Stimulated activated CD4-positive, alpha-beta T cell treated with anti-CD3 and anti-CD28 coated beads, Interleukin-4, amount 100 ng/mL, for 24 hours (primary cell): ENCODE results near the gene TAF5L.

Source experiments
- DNase-seq: peaks from one replicate; pipeline ENCODE4 v3.0.0-alpha.2; 2020

TAF5L gene

DNA sequence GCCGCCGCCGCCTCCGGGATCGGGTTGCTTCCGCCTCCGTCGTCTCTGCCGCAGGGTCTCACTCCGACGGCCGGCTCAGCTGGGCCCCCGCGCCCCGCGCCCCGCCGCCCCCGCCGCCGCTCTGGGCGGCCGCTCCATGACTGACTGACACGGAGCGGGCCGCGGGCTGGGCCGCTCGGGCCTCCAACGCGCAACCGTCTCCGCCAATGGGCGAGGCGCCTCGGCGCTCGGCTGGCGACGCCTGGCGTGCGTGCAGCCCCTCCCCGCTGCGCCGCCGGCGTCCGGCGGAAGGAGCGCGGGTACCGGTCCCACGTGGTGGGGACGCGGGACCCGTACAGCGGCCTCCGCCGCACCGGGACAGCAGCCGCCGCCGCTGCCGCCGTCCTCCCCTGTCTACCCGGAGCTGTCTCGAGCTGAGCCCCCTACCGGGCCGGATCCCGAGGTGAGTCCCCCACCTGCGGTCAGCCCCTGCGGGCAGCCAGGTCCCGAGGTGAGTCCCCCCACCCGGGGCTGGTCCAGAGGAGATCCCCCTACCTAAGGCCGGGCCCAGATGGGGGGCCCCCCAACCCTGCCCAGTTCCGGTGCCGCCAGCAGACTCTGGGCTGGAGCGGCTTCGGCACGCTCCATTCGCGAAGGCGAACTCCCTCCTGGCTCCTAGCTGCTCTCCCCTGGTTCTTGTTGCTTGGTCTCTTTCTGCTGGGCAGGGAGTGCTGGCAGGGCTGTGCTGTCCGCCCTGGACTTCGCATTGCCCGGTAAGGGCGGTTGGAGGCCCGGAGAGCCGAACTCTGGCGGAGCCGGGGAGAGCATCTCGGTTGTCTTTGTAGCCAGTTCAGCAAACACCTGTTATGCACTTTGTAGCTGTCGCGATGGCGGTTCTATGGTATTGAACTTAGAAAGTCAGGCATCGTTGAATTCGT, at the start of gene TAF5L, which contains the start of gene URB2:
TSS of gene TAF5L (minus strand) at position 208 of the 917 bp plus-strand sequence. CDS start 11,640 bp downstream, outside the sequence.
TSS of gene URB2 (plus strand) at position 333 of the 917 bp plus-strand sequence. CDS start 1,387 bp downstream, outside the sequence.
- peak; percentile 85 for DNase-seq

DNA sequence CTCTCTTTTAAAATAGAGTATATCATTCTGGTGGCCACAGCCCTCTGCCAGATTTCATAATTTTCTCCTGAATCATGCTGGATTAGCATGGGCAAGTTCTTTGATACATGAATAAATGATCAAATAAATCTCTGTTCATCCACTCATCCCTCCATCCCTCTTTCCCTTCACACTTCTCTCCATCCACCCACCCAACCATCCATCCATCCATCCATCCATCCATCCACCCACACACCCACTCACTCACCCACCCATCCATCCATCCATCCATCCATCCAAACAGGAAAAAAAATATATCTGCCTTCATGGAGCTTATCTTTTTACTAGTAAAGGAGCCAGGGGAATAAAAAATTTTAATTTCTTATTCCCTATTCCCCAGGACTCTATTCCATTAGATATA, 49.5 kb upstream of the TAF5L start:
- no peak for DNase-seq

DNA sequence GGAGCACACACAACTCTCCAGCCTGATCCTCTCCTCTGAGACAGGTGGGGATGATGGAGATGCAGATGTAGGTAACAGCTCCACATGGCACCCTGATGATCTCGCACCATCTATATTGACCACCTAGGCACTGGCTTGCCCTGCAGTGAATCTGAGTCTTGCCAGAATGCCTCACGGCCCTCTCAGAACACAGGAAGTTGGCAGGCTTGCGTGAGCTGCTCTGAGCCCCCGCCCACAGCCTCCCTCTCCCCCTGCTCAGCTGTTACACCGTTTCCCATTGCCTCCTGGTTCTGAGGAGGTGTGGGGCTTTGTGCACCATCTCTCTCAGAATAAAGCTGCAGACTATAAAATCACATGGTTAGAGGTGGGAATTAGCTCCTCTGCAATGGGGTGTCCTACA, 48.1 kb upstream of the TAF5L start:
- no peak for DNase-seq

DNA sequence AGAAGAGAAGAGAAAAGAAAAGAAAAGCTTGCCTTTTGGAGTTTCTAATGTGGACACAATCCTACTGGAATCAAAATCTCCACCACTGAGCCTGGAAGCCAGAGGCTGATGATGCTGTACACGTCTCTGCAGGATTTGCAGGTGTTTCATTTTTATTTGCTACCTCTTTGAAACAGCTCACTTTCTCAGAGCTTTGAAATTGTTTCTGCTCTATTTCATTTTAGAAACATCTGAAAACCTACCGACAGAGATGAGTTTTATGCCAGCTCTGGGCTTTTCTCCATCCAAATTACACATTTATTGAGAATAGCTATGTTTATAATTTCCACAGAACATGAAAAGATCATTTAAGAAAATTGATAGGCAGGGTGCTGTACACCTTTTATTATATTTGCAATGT, 46.3 kb upstream of the TAF5L start:
- DNase-seq = no peak

DNA sequence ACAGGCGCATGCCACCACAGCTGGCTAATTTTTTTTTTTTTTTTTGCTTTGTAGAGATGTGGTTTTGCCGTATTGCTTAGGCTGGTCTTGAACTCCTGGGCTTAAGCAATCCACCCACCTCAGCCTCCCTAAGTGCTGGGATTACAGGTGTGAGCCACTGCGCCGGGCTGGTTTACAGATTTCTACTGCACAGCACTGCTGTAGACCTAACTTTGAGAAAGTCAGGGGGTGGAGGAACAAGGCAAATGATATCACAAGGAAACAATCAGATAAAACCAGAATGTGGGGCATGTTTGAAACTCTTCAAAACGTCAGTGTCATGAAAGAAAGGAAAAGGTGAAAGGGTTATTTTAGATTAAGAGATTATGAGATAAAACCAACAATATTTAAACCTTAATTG, 45.4 kb upstream of the TAF5L start:
- no peak for DNase-seq

DNA sequence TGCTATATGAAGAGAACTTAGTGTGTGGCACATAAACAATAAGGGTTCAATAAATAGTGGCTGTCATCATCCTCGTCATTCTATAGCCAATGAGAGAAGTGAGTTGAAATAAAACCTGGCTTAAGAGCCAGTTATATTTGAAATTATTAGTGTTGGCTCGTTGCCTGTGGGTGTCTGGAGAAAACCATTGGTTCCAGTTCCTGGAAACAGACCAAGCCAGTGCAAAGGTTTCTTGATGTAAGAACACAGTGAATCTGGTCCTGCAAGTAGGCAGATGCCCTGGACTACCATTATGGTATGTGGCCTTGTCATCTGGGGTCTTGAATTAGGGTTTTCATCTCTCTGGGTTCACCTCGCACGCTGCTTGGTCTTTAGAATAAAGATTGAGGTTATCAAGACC, 43.4 kb upstream of the TAF5L start:
- DNase-seq = no peak

DNA sequence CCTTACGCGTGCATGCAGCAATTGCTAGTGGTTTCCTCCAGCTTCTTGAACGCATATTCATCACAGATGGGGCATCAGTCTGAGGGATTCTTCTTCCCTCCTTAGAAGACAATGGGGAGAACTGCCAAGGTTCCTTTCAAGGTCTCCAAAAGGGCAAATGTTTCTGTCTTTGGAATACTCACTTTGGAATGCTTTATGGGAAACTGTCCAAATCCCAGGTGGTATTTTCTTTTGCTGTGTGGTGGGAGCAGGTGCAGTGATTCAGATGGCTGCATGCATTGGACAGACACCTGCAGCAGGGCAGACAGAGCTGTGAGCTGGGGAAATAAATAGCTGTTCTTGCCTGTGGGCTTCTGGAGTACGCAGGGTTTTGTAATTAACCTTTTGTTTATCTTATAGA, 40.7 kb upstream of the TAF5L start:
- no peak for DNase-seq

DNA sequence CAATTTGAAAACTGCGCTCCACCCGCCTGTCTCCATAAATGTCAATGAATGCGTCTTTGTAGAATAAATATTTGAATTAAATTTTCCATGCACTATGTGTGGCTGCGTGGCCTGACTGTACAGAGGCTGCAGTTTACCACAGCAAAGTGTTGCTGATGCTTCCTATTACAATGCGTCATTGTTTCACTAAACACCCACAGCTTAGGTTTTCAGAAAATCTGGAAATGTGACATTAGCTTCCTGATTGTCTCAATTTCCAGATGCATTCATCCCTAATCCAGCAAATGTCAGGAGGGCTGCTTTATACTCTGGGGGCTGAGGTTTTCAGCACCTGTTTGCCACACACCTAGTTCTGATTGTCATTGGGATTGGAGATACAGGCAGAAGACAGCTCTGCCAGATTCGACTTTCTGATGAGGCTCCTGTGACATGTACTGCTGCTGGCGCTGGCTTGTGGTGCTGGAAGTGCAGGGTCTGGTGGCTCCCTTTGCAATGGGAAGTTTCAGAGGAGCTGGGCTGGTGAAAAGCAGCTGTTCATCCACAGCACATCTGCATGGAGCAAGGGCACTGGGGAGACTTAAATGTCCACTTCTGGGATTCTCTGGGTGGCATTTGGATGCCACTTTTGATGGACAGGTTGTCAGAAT, 40.1 kb upstream of the TAF5L start:
- no peak for DNase-seq

DNA sequence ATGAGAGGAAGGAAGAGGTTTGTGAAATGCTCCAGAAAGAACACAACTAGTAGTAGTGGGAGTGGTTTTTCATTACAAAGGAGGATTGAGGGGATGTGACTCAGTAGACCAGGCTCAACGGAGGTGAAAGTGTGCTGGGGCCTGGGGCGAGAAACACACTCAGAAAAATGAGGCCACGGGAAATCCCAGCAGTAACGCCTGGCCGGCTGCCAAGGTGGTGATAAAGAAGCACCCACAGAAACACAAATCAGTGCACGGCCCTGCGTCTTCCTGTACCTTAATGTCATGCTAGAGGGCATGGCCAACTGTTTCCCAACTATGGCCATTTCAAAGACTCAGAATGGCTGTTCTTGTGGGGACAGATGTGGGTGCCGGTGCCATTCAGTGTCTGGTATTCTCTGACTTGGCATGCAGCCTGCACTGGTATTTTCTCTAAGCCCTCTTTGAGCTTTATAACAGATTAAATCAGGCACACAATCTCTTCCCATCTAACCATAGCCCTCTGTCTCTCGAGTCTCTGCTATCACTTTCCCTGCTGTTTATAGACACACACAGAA, 38.3 kb upstream of the TAF5L start:
- peak; percentile 88 for DNase-seq

DNA sequence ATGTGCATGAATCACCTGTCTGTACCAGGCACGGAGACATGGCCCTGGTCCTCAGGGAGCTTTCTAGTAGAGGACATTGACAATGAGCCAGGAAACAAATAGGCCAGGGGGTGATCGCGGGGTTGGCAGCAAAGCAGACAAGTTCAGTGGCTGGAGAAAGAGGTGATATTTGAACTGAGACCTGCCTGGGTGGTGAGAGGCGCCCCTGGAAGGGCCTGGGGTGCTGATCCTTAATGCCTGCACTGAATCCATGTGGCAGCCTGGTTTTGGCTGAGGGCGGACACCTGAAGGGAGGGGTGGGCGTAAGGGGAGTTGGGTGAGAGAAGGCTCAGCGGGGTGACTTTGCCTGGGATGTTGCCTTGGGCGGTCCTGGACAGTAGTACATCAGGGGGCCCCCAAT, 36.0 kb upstream of the TAF5L start:
- no peak for DNase-seq

DNA sequence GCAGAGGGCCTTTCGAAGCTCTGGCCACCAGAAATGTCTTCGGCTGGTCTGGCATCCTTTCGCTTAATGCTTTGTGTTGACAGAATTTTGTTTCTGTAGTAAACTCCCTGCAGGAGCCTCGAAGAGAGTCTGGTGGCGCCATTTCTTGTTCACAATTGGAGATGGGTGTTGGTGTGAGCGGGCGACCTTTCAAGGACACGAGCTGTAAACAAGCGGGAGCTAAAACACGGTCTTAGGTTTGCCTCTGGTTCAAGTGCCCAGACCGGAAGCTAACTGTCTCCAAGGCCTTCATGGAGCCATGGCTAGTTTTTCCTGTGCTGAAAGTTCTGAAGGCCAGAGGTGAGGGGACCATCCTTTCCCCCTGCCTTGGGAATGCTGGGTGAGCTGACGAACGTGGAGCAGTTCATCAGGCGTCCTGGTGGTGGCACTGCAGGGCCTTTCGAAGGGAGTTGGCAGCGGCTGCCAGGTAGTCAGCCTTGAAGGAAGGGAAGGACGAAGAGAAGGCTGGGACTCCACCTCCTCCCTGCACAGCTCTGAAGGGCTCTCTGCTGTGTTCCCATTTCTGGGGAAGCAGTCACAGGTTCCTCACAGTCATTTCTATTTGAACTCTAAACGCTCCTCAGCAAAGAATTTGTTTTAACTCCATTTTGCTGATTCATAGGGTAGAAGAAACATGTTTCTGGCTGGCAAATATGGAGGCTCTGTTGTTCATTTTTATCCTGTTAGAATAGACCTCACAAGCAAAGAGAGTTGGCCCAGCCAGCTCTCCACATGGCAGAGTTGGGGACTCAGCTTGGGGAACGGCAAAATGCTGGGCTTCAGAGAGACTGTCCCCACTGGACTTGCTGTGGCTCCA, 35.3 kb upstream of the TAF5L start:
- peak; percentile 77 for DNase-seq

DNA sequence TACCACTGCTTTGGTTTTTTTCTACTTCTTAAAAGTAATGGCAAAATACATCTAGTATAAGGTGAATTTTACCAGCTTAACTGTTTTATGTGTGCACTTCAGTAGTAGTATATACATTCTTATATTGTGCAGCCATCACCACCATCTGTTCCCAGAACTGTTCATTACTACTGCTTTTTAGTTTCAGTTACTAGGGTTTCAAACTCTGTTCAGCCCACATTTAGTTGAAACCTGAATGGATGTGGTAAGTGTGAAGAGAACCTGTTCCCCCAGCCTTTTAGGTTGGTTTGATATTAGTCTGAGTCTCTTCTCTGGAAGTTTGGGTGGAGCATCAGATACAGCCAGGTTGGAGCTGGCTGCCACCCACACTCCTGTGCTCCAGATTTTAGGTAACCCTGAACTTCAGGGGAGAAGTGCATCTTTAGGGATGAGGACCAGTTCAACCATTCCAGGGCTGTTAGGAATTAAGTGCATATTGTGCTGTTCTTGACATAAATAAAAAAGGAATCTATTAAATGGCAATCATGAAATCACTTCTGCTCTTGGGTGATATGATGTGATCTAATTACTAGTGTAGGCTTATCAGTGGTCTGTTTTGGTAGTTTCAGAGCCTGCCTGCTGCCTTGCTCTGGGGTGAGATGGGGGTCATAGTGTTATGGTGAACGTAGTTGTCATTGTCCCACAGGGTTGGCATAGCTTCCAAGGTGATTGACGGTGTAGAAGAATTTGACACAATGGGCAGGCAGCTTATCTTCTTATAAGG, 32.3 kb upstream of the TAF5L start:
- DNase-seq = no peak

DNA sequence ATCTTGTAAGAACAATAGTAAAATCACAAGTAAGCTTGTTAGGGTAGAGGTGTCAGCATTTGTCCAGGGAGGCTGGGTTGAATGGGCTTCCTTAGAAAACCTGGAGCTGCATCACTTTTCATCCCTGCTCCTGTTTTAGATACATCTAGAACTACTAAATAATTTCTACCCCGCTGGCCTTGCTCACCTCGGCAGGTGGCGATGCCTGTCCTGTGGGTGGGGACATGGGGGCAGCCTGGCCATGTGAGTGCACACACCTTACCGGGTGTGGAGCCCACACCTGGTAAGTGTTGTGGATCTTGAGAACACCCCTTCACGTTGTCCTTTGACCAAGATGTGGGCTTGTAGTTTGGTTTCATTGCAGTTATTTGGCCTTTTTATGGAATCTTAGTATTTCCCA, 29.9 kb upstream of the TAF5L start:
- no peak for DNase-seq

DNA sequence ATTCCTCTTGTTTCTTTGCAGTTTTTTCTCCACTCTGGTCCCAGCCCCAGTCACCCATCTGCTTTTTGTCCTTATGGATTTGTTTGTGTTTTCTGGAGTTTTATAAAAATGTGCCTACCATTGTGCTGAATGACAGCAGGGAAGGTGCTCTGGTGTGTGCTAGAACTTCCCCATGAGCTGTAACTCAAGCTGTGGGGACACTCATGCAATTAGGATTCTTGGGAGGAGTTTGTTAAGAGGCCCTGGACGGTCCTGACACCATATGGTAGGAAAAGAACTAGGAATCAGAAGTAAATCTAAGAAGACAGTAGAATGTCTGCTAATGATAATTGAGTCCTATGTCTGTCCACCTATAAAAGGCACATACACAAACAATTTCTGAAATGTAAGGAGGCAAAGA, 27.5 kb upstream of the TAF5L start:
- DNase-seq = no peak

DNA sequence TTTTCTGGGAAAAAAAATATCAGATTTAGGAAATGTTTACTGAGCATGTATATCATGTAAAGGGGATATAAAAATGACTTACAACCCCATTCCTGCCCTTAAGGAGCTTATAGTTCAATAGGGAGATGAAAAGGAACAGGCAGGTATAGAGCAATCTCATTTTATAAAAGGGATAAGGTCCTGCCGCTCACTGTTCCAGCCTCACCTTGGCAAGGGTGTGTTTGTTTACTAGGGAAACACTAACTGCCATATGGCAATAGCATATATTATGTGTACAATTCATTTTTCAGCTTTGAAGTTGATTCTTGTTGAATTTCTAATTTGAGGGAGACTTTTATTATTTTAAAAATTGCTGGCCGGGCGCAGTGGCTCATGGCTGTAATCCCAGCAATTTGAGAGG, 25.6 kb upstream of the TAF5L start:
- no peak for DNase-seq

DNA sequence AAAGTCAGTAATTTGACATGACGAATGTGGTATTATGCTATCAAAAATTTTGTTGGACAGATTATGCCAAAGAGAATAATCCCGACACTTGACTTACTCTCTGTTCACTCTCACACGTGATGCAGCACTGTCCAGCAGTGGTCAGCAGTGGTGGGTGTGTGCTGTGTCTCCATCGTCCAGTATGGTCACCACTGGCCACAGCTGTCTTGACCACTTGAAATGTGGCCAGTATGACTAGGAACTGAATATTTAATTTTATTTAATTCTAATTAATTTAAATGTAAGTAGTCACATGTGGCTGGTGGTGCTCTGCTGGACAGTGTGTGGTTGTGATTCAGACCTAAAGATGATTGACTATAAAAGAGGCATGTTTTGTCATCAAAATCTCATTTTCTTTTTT, 24.1 kb upstream of the TAF5L start:
- DNase-seq = no peak

DNA sequence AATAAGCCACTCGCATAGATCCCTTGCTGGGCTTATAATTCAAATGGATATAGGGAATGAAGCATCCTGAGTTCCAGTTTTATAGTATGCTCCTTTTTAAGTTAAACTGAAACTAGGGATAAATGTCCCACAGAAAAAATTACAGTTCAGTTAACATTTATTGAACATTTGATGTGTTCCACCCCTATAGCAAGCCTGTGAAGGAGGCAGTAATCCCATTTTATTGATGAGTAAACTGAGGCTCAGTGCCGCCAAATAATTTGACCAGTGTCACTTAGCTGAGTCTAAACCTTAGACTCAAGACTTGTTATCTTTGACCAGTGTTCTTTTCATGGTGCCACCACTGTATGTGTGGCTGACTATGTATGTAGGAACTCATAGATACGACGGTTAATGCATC, 22.5 kb upstream of the TAF5L start:
- DNase-seq = no peak

DNA sequence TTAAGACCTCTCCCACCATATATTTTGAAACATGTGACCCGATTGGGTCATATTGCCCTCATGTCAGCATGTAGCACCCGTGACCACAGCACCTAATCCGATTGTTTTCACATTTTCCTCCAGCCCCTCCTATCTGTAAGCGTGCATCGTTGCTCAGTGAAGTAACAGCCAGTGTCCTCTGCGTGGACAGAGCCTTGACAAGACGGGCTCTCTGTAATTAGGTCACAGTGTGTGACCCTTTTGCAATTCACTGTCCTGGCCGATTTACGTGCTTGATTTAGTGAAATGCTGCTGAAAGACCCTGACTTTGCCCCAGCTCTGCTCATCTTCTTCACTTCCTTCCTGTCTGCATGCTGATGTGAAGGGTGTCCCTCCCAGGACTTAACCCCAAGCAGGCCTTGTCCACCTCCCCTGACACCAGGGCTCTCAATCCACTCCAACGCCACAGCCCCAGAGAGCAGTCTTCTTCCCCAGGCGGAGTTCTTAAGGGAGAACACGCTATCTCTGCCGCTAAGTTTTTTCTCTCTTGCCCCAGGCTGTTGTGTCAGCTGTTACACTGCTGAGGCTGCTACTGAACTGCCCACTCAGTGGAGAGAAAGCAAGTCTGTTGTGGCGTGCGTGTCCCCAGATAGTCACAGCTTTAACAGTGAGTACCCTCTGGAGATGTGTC, 19.5 kb upstream of the TAF5L start:
- no peak for DNase-seq

DNA sequence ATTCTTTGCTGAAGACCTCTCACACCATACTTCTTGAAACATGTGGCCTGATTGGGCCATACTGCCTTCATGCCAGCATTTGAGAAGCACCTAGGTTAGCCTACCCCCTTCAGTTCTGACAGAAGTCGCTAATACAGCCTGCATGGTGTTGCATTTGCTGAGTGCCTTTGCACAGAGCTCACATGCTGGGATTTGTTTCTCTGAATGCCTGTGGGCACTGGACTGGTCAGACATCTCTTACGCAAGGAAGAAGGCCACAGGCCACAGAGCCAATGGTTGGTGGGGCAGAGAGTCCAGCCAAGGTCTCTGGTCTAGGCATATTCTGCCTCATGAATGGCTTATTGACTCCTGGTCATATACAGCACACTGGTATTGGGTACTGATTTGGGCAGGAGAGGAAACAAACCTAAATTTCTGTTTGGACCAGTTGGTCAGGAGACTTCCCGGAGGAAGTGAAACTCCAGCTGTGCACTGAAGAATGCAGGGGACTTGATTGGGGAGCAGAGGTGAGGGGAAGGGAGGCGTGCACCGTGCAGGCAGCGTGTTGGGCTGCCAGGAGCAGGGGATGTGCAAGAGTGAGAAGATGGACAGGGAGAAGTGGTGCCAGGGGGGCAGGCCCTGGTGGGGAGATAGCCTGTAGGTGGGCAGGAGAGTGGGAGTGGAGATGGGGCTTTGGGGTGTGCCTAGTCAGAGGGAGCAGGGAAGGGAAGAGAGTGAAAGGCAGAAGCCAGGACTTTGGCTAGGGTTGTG, 18.2 kb upstream of the TAF5L start:
- DNase-seq = no peak

DNA sequence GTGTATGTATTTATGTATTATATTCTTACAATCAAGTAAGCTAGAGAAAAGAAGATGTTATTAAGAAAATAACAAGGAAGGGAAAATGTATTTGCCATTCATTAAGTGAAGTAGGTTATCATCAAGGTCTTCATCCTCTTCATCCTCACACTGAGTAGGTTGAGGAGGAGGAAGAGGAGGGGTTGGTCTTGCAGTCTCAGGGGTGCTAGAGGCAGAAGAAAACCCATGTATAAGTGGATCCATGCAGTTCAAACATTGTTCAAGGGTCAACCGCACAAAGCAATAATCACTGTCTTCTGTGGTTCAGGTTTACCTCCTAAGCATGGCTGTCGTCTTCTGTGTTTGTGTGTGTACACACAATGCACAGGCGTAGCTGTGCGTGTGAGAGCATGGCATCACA, 17.0 kb upstream of the TAF5L start:
- DNase-seq = no peak

DNA sequence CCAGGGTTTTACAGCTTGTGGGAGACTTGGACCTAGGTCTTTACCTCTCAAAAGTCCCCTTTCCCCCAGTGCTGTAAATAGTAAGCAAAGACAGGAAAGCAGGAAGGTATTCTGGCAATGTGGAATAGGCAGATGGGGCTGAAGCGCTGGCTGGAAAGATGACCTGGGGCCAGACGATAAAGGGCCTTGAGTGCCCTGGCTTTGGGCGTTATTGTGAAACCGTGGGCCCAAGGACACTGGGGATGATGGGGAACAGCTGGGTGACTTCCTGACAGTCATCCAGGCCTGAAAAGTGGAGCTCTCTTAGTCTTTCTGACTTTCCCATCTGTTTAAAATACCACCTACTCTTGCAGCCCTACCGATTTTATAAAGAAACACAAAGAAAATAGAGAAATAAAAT, 16.5 kb upstream of the TAF5L start:
- no peak for DNase-seq
